GM23338 (cell line): Measurements from ENCODE around the gene CPNE7.

Experiments used
- CREB1 ChIP-seq: fragments of 250-450 bp; sonication (Bioruptor Pico); IDR thresholded peaks from 2 replicates; pipeline ENCODE4 v1.5.0; 2020; ENCODE audit warnings: low read depth, mild to moderate bottlenecking, moderate library complexity
- CTCF ChIP-seq, 2 experiments: fragments of 200-600 bp in 1 of 2; sonication (generic) in 1 of 2; conservative IDR thresholded peaks; 2 replicates each; pipeline versions ENCODE4 v1.5.1 to v1.6.1; 2016 to 2017; ENCODE audit warnings: antibody characterized with exemption in 2 of 2, low read depth in 2 of 2, mild to moderate bottlenecking in 2 of 2, moderate library complexity in 1 of 2
- ETS1 ChIP-seq: IDR thresholded peaks from 2 replicates; pipeline ENCODE4 v1.6.1; 2016; ENCODE audit warnings: antibody characterized with exemption
- EZH2 ChIP-seq: fragments of 200-600 bp; sonication (generic); IDR thresholded peaks from one replicate; pipeline ENCODE4 v1.8.0; 2017; ENCODE audit warnings: antibody characterized with exemption, mild to moderate bottlenecking, low read depth; ENCODE audit not compliant: unreplicated experiment
- EZH2phosphoT487 ChIP-seq: fragments of 200-600 bp; sonication (generic); IDR thresholded peaks from one replicate; pipeline ENCODE4 v1.8.1; 2018; ENCODE audit warnings: antibody characterized with exemption; ENCODE audit not compliant: unreplicated experiment
- POLR2AphosphoS5 ChIP-seq: IDR thresholded peaks from 2 replicates; pipeline ENCODE4 v1.6.1; 2016; ENCODE audit warnings: antibody characterized with exemption, low read depth
- REST ChIP-seq: IDR thresholded peaks from one replicate; pipeline ENCODE4 v1.6.1; 2018; ENCODE audit warnings: antibody characterized with exemption; ENCODE audit not compliant: unreplicated experiment
- ZNF114 ChIP-seq: fragments of 250-450 bp; sonication (Bioruptor Pico); IDR thresholded peaks from 2 replicates; pipeline ENCODE4 v1.5.0; 2020; ENCODE audit warnings: mild to moderate bottlenecking, moderate library complexity

GRCh38 chr16:89530401-89531381 is 44.9 kb upstream of the CPNE7 start:
- TF ChIP-seq CTCF (conservative IDR thresholded peaks at IDR 0.05; ENCODE audit: low read depth in 2 of 2) (no peak), POLR2AphosphoS5 (no peak), REST (no peak), ETS1 (no peak), CREB1 (CRISPR knock-in tag) (no peak), EZH2 (no peak), EZH2phosphoT487 (no peak), ZNF114 (CRISPR knock-in tag) (no peak)
